ENCODE results near the gene CFAP46. TPM values are rescaled to one million over a fixed set of nuclear protein-coding genes. Genes with fewer than 3 reads are reported as not detected.

Gene CFAP46
- total and polyA plus RNA-seq, 2 of the 4 experiments (the other 2 are of a cell fraction): 1.3 to 1.8 TPM

GRCh38 chr10:132866601-132867381 lies 75.6 kb downstream of the CFAP46 start:
- no peak overlapping the region for H4K5ac ChIP-seq (ENCODE audit: low read depth, low read length)
- no peak overlapping the region for H2BK20ac ChIP-seq (ENCODE audit: low read depth, low read length)
- H3K14ac ChIP-seq (replicated peaks; ENCODE audit: low read depth, low read length): no peak overlapping the region
- H3K9ac ChIP-seq (ENCODE audit: low read depth, low read length): no peak overlapping the region
- H4K20me1 ChIP-seq (ENCODE audit: insufficient read depth, low read length): no peaks in the 10 kb centered on the region
- TF ChIP-seq RFX5 (IDR thresholded peaks at IDR 0.05; ENCODE audit: low read depth, low read length) (no peak), BHLHE40 (IDR thresholded peaks at IDR 0.05; ENCODE audit: low read depth, low read length) (no peak), RCOR1 (IDR thresholded peaks at IDR 0.05; ENCODE audit: insufficient replicate concordance, low read length) (no peak), MXI1 (IDR thresholded peaks at IDR 0.05; ENCODE audit: borderline replicate concordance, low read depth, low read length) (no peak), RAD21 (IDR thresholded peaks at IDR 0.05; ENCODE audit: low read length) (no peak), NFE2L2 (IDR thresholded peaks at IDR 0.05; ENCODE audit: low read depth, low read length) (no peak), CTCF (conservative IDR thresholded peaks at IDR 0.05; ENCODE audit: low read depth, low read length) (no peak), POLR2A (IDR thresholded peaks at IDR 0.05; ENCODE audit: low read depth, low read length) (no peak), MAZ (IDR thresholded peaks at IDR 0.05; ENCODE audit: borderline replicate concordance, low read depth, low read length) (no peak), USF2 (IDR thresholded peaks at IDR 0.05; ENCODE audit: low read depth, low read length) (no peak), CHD1 (IDR thresholded peaks at IDR 0.05; ENCODE audit: low read depth, low read length) (no peak), MAFK (IDR thresholded peaks at IDR 0.05; ENCODE audit: low read depth, low read length) (no peak), SMC3 (IDR thresholded peaks at IDR 0.05; ENCODE audit: low read depth, low read length) (no peak), CEBPB (IDR thresholded peaks at IDR 0.05; ENCODE audit: low read depth, low read length) (no peak), FOS (IDR thresholded peaks at IDR 0.05; ENCODE audit: low read depth, low read length) (no peak)
- TF ChIP-seq, protein P1, sequence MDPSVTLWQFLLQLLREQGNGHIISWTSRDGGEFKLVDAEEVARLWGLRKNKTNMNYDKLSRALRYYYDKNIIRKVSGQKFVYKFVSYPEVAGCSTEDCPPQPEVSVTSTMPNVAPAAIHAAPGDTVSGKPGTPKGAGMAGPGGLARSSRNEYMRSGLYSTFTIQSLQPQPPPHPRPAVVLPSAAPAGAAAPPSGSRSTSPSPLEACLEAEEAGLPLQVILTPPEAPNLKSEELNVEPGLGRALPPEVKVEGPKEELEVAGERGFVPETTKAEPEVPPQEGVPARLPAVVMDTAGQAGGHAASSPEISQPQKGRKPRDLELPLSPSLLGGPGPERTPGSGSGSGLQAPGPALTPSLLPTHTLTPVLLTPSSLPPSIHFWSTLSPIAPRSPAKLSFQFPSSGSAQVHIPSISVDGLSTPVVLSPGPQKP (IDR thresholded peaks at IDR 0.05; ENCODE audit: borderline replicate concordance, low read depth, low read length): no peak
- no peak overlapping the region for H3K27ac ChIP-seq (ENCODE audit: insufficient read depth, low read length)
- dilution Hi-C loops (cut with HindIII; ENCODE audit: low sequenced_read_pairs, unreplicated experiment): no loop called here
- H2AK9ac ChIP-seq (replicated peaks; ENCODE audit: low read depth, low read length, poor library complexity): no peak overlapping the region
- H3K23ac ChIP-seq (ENCODE audit: low read depth, low read length): no peak overlapping the region
- ATAC-seq (ENCODE audit: low read depth) (no peak), DNase-seq (no peak)
- no peak overlapping the region for H3K4ac ChIP-seq (ENCODE audit: low read depth, low read length)
- intact Hi-C loops (cut with micrococcal nuclease): no loop called here
- ChIA-PET CTCF (no interaction called here), POLR2A (ENCODE audit: unreplicated experiment) (interaction anchor here (0.6 kb wide), 1 partner anchor 199 kb away, joined by 4 read pairs; no protein-coding TSS in a partner anchor)
- H3K18ac ChIP-seq (ENCODE audit: low read depth, low read length): no peak overlapping the region
- no TSS peak for BruUV-seq (replicated peaks)
- no peak overlapping the region for H3K4me2 ChIP-seq (ENCODE audit: low read depth, low read length)
- peaks cover 2% of the 10 kb centered on the region for H3K9me3 ChIP-seq (ENCODE audit: control insufficient read depth, insufficient read depth, low read length)
- in situ Hi-C loops (cut with MboI; ENCODE audit: low sequenced_read_pairs): no loop called here
- no peaks in the 10 kb centered on the region for H3K36me3 ChIP-seq (ENCODE audit: control insufficient read depth, insufficient read depth, low read length)
- no peak overlapping the region for H3K4me3 ChIP-seq (ENCODE audit: insufficient read depth, low read depth, low read length)
- no peak overlapping the region for H2BK5ac ChIP-seq (ENCODE audit: low read depth, low read length, poor library complexity, severe bottlenecking)
- no peak overlapping the region for H4K8ac ChIP-seq (ENCODE audit: low read depth in 2 of 2, low read length in 2 of 2)
- H3K27me3 ChIP-seq (ENCODE audit: control insufficient read depth, insufficient read depth, low read length): peaks cover 5% of the 10 kb centered on the region
- no peak overlapping the region for H2BK120ac ChIP-seq (ENCODE audit: low read depth, low read length)
- no peaks in the 10 kb centered on the region for H3K79me1 ChIP-seq (ENCODE audit: low read depth in 1 of 2, low read length in 2 of 2)
- no peak overlapping the region for H2BK15ac ChIP-seq (ENCODE audit: low read depth, low read length)
- H2AK5ac ChIP-seq (ENCODE audit: low read depth, low read length): no peak overlapping the region
- H3K9me1 ChIP-seq (ENCODE audit: insufficient read depth, low read length): no peaks in the 10 kb centered on the region
- no peaks in the 10 kb centered on the region for H3K4me1 ChIP-seq (ENCODE audit: control insufficient read depth, insufficient read depth, low read length)
- H2AFZ ChIP-seq (replicated peaks; ENCODE audit: low read length, poor library complexity): no peak overlapping the region
- 65% methylated on average over 8 of the region's 29 CpGs; no CpG with 5 or more reads in 1 of the 2 experiments for WGBS, 2 experiments (ENCODE audit: extremely low coverage in 2 of 2, insufficient read length in 1 of 2)
- H3K56ac ChIP-seq (ENCODE audit: extremely low read depth, insufficient read depth, low read length): no peak overlapping the region
- no peak overlapping the region for H4K91ac ChIP-seq (ENCODE audit: insufficient read depth, low read depth, low read length)
